Endothelial cell of umbilical vein (primary cell): ENCODE data around the gene TSHZ1. TPM values are rescaled to one million over a fixed set of nuclear protein-coding genes. Genes with fewer than 3 reads are reported as not detected.

Source experiments
- BruUV-seq: library from RNA; stranded (reverse); fragments of 400-500 nt; replicated peaks from 2 replicates; lab custom pipeline; 2021; lab: Mats Ljungman, UMichigan
- CTCF ChIA-PET: fragments of 300-600, 350-600 bp; sonication (Branson Sonifier 250); formaldehyde crosslinking; loops from one replicate; lab custom pipeline; 2021; ENCODE audit warnings: antibody characterized with exemption, inconsistent platforms; lab: Charles Lee
- POLR2A ChIA-PET: fragments of 300-600, 350-600 bp; sonication (Branson Sonifier 250); formaldehyde crosslinking; loops from one replicate; lab custom pipeline; 2021; ENCODE audit warnings: antibody characterized with exemption, inconsistent platforms; lab: Charles Lee
- DNase-seq: peaks from one replicate; pipeline ENCODE4 v3.0.0-alpha.2; 2011; ENCODE audit warnings: low read depth, low spot score
- FAIRE-seq: peaks from 2 replicates; lab custom pipeline; 2011; peaks lifted over from hg19 to GRCh38; lab: Jason Lieb, UNC
- H2AFZ ChIP-seq: 2 replicates; pipeline ENCODE4 v1.6.0; 2012; ENCODE audit warnings: low read depth, low read length, control low read depth, inconsistent platforms
- H3K27ac ChIP-seq: 2 replicates; pipeline ENCODE4 v1.5.1; 2011; ENCODE audit warnings: low read depth, mild to moderate bottlenecking, control low read depth, low read length, moderate library complexity; ENCODE audit not compliant: insufficient read depth
- H3K27me3 ChIP-seq, 2 experiments: 2 replicates each; pipeline versions ENCODE4 v1.6.0 to v1.6.1; 2011; ENCODE audit warnings: low read length in 2 of 2, mixed read lengths in 1 of 2; ENCODE audit not compliant: control insufficient read depth in 2 of 2, insufficient read depth in 2 of 2
- H3K36me3 ChIP-seq, 2 experiments: 2 replicates in 1 of 2; 3 replicates in 1 of 2; pipeline ENCODE4 v1.5.1; 2011; ENCODE audit warnings: low read length in 2 of 2, mild to moderate bottlenecking in 1 of 2, moderate library complexity in 1 of 2; ENCODE audit not compliant: control insufficient read depth in 2 of 2, insufficient read depth in 2 of 2; ENCODE audit errors: extremely low read depth in 1 of 2
- H3K4me1 ChIP-seq: 3 replicates; pipeline ENCODE4 v1.5.1; 2011; ENCODE audit warnings: mild to moderate bottlenecking, low read length; ENCODE audit not compliant: control insufficient read depth, insufficient read depth; ENCODE audit errors: extremely low read depth
- H3K4me2 ChIP-seq: 2 replicates; pipeline ENCODE4 v1.6.1; 2011; ENCODE audit warnings: low read length, control low read depth, mixed read lengths; ENCODE audit not compliant: insufficient read depth
- H3K4me3 ChIP-seq, 3 experiments: fragments of 200-600 bp in 1 of 3; sonication (generic), shearing (Covaris generic) in 1 of 3; replicated peaks in 1 of 3; 2 replicates each; pipeline ENCODE4 v1.5.1; 2011 to 2016; ENCODE audit warnings: control low read depth in 3 of 3, low read length in 3 of 3, mild to moderate bottlenecking in 2 of 3, inconsistent platforms in 1 of 3, low read depth in 1 of 3, moderate library complexity in 1 of 3; ENCODE audit not compliant: insufficient read depth in 1 of 3
- H3K79me2 ChIP-seq: 2 replicates; pipeline ENCODE4 v1.6.0; 2012; ENCODE audit warnings: low read length, inconsistent platforms; ENCODE audit not compliant: control insufficient read depth, insufficient read depth
- H3K9ac ChIP-seq: replicated peaks from 2 replicates; pipeline ENCODE3; 2011; ENCODE audit warnings: low read length, control low read depth; ENCODE audit not compliant: insufficient read depth; ENCODE audit errors: extremely low read depth
- H3K9me1 ChIP-seq: replicated peaks from 3 replicates; pipeline ENCODE4 v1.6.0; 2011; ENCODE audit warnings: mild to moderate bottlenecking, low read length; ENCODE audit not compliant: control insufficient read depth, insufficient read depth; ENCODE audit errors: extremely low read depth
- H3K9me3 ChIP-seq: replicated peaks from 2 replicates; pipeline ENCODE4 v1.5.1; 2012; ENCODE audit warnings: low read length, inconsistent platforms; ENCODE audit not compliant: control insufficient read depth, insufficient read depth
- H4K20me1 ChIP-seq: replicated peaks from 2 replicates; pipeline ENCODE3; 2011; ENCODE audit warnings: mild to moderate bottlenecking, low read length; ENCODE audit not compliant: control insufficient read depth, insufficient read depth; ENCODE audit errors: extremely low read depth
- CTCF ChIP-seq, 2 donors: IDR thresholded peaks; 1 replicate in 1 of 2; 2 replicates in 1 of 2; pipeline ENCODE4 v1.5.1; 2011; ENCODE audit warnings: low read length in 2 of 2, mild to moderate bottlenecking in 2 of 2, moderate library complexity in 2 of 2, control low read depth in 1 of 2, inconsistent platforms in 1 of 2, low read depth in 1 of 2; ENCODE audit not compliant: insufficient read depth in 1 of 2; ENCODE audit errors: extremely low read depth in 1 of 2
- EZH2 ChIP-seq: IDR thresholded peaks from 2 replicates; pipeline ENCODE4 v1.6.1; 2012; ENCODE audit warnings: borderline replicate concordance, low read depth, mild to moderate bottlenecking, moderate library complexity, low read length, inconsistent platforms; ENCODE audit not compliant: severe bottlenecking
- FOS ChIP-seq: IDR thresholded peaks from 2 replicates; pipeline ENCODE4 v1.6.1; 2011; ENCODE audit warnings: mild to moderate bottlenecking, low read length, moderate library complexity, borderline replicate concordance; ENCODE audit not compliant: insufficient read depth
- GATA2 ChIP-seq: IDR thresholded peaks from 2 replicates; pipeline ENCODE4 v1.7.0; 2011; ENCODE audit warnings: low read depth, mild to moderate bottlenecking, moderate library complexity, mixed read lengths, low read length; ENCODE audit not compliant: insufficient read length, insufficient read depth
- JUN ChIP-seq: IDR thresholded peaks from 2 replicates; pipeline ENCODE4 v1.6.1; 2011; ENCODE audit warnings: borderline replicate concordance, low read depth; ENCODE audit not compliant: insufficient read length, insufficient read depth
- MAX ChIP-seq: IDR thresholded peaks from 2 replicates; pipeline ENCODE4 v1.6.1; 2011; ENCODE audit not compliant: insufficient read depth, insufficient read length
- MYC ChIP-seq: IDR thresholded peaks from one replicate; pipeline ENCODE4 v1.6.1; 2011; ENCODE audit warnings: mild to moderate bottlenecking, low read depth, low read length
- POLR2A ChIP-seq: IDR thresholded peaks from 2 replicates; pipeline ENCODE4 v1.6.1; 2012; ENCODE audit warnings: low read depth, mild to moderate bottlenecking, control low read depth, low read length
- POLR2AphosphoS5 ChIP-seq: IDR thresholded peaks from 2 replicates; pipeline ENCODE4 v1.6.1; 2012; ENCODE audit warnings: low read depth, mild to moderate bottlenecking, control low read depth, low read length, moderate library complexity; ENCODE audit not compliant: insufficient read depth
- dilution Hi-C: fragments of 300-500 bp; cut with MboI; formaldehyde crosslinking; loops from one replicate; pipeline ENCODE4 v1.15.0; 2019; ENCODE audit warnings: low sequenced_read_pairs; ENCODE audit not compliant: extremely low pct_ligation_motif_present
- intact Hi-C: fragments of 100-400 bp; cut with micrococcal nuclease; formaldehyde crosslinking; loops from one replicate; pipeline ENCODE4 v1.10.0; 2022
- polyA plus RNA-seq, 4 experiments: library from polyadenylated mRNA; depleted of rRNA in 3 of 4; stranded (reverse) in 3 of 4; unstranded in 1 of 4; fragments of >200 nt; gene quantifications; 2 replicates each; pipeline versions ENCODE4 v1.2.1 to v1.2.3, GENCODE V29; 2011 to 2012; ENCODE audit warnings: missing spikeins in 1 of 4
- total RNA-seq: library from RNA; stranded (reverse); gene quantifications from 2 replicates; pipeline ENCODE4 v1.2.3, GENCODE V29; 2021

Gene TSHZ1
- total and polyA plus RNA-seq, 2 donors (not counting 3 experiments of a cell fraction or from before 2014, with no cell fraction given): 4.2 to 10.2 TPM

GRCh38 chr18:75305984-75306383, 95.4 kb downstream of the TSHZ1 start:
- intact Hi-C loops: no loop called here
- DNase-seq (no peak), FAIRE-seq (no peak)
- no TSS peak for BruUV-seq
- H3K79me2 ChIP-seq: no peaks in the 10 kb centered on the region
- H3K4me3 ChIP-seq: no peak overlapping the region
- no peaks in the 10 kb centered on the region for H3K4me1 ChIP-seq
- H3K27ac ChIP-seq: no peak overlapping the region
- H3K4me2 ChIP-seq: no peak overlapping the region
- H3K9ac ChIP-seq: no peak overlapping the region
- H3K9me1 ChIP-seq: no peaks in the 10 kb centered on the region
- H2AFZ ChIP-seq: no peak overlapping the region
- no peaks in the 10 kb centered on the region for H4K20me1 ChIP-seq
- CTCF ChIA-PET: no interaction called here
- H3K27me3 ChIP-seq: peaks cover 1 to 5% of the 10 kb centered on the region in 2 experiments
- dilution Hi-C loops: no loop called here
- POLR2A ChIA-PET: no interaction called here
- H3K36me3 ChIP-seq: no peaks in the 10 kb centered on the region
- H3K9me3 ChIP-seq: no peaks in the 10 kb centered on the region
- TF ChIP-seq CTCF (IDR thresholded peaks at IDR 0.05; ENCODE audit: extremely low read depth in 1 of 2, insufficient read depth in 1 of 2, low read depth in 1 of 2, low read length in 2 of 2): no peak
- TF ChIP-seq EZH2: no peak
- no peak for TF ChIP-seq GATA2
- no peak for TF ChIP-seq MAX
- TF ChIP-seq POLR2A: no peak
- TF ChIP-seq MYC: no peak
- TF ChIP-seq FOS: no peak
- no peak for TF ChIP-seq JUN
- no peak for TF ChIP-seq POLR2AphosphoS5
